CD4-positive, alpha-beta T cell treated with Interleukin-17A for 1 hour (primary cell): Measurements from ENCODE around the gene DNAJC1.

ENCODE experiments used
- DNase-seq: peaks from one replicate; pipeline ENCODE4 v3.0.0-alpha.2; 2020

The DNAJC1 gene

DNA sequence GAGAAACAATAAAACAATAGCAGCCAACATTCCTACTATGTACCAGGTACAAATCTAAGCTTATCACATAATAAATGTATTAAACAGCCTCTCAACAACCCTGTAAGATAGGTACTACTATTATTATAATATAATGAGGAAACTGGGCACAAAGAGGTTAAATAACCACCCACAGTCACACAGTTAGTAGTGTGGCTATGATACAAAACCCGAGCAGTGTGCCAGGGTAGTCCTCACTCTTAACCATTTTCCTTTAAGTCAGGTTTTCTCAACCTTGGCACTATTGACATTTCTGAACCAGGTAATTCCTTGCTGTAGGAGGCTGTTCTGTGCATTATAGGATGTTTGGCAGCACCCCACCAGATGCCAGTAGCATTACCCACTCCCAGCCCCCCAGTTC is 48.8 kb downstream of the DNAJC1 start:
- no peak for DNase-seq

DNA sequence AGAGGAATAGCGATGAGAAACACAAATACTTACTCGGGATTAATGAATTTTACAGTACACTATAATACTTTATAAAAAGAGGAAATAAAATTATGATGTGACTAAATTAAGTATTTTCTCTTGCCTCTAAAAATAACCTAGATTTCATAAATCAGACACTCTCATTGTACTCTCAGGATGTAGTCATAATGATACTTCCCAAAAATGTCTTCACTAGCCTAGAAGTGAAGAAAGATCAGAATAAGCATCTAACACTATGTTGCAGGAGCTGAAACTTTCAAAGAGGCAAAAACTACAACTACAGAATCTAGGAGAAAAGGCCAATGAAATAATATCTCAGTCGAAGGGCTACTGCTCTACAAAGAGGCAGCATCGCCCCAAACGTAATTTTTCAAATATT is 49.4 kb downstream of the DNAJC1 start:
- DNase-seq: no peak

DNA sequence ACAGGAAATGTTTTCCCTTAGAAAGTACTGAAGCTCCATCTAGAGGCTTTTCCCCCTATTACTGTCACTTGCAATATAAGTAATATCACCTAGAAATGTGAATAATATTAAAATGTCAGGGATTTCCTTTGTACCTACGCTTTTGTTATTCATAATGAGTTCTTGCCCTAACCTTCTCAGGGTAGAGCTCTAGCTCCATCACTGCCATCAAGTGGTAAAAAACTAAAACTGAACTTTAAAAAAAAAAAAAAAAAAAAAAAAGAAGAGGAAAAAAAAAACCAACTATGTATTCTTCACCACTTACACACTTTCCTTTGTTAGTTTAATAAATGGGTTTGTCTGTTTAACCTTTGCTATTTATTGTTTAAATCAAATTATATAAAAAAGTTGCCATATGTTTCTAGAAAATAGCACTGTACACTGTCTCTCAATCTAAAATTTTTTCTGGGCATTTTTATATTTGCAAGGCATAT is 49.9 kb downstream of the DNAJC1 start:
- DNase-seq: peak; percentile 42

DNA sequence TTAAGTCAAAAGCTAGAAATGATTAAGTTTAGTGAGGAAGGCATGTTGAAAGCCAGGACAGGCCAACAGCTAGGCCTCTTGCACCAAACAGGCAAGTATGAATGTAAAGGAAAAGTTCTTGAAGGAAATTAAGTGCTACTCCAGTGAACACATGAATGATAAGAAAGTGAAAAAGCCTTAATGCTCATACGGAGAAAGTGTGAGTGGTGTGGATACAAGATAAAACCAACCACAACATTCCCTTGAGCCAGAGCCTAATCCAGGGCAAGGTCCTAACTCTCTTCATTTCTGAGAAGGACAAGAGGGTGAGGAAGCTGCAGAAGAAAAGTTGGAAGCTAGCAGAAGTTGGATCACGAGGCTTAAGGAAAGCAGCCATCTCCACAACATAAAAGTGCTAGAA is 53.0 kb downstream of the DNAJC1 start:
- DNase-seq: no peak

DNA sequence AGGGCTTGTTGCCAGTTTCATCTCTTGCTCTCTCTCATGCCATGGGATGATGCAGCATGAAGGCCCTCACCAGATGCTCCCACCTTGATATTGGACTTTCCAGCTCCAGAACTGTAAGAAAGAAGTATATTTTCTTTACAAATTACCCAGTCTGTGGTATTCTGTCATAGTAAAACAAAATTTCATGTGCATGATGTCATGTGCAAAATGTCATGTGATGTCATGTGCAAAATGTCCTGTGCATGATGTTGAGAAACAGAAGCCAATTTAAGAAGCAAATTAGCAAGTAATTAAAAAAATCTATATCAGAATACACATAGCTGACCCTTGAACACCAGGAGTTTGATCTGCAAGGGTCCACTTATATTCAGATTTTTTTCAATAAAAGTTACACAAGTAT is 56.6 kb downstream of the DNAJC1 start:
- no peak for DNase-seq

DNA sequence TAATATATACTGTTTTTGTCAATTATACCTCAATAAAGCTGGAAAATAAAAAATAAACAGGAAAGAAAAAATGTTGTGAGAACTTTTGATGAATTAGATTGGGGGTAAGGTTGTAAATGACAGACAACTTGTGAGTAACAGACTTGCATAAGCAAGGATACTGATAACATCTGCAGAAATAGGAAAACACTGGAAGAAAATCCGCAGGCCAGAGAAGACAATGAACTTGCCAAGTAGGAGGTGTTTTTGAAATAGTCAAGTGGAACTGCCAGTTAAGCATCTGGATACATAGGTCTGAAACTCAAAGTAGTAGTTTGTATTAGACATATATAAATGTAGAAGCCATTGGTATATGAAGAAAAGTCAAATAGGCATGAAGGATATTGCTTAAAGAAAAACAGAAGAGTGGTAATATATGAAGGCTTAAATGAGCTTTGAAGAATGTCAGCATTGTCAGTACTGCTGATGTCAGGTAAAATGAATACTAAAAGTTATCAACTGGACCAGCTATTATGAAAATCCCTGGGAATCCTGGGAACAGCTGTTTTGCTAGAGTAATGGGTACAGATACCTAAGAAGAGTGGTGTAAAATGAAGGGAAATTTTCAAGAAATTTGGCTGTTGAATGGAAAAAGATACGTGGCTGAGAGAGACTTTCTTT is 58.7 kb downstream of the DNAJC1 start:
- DNase-seq: no peak

DNA sequence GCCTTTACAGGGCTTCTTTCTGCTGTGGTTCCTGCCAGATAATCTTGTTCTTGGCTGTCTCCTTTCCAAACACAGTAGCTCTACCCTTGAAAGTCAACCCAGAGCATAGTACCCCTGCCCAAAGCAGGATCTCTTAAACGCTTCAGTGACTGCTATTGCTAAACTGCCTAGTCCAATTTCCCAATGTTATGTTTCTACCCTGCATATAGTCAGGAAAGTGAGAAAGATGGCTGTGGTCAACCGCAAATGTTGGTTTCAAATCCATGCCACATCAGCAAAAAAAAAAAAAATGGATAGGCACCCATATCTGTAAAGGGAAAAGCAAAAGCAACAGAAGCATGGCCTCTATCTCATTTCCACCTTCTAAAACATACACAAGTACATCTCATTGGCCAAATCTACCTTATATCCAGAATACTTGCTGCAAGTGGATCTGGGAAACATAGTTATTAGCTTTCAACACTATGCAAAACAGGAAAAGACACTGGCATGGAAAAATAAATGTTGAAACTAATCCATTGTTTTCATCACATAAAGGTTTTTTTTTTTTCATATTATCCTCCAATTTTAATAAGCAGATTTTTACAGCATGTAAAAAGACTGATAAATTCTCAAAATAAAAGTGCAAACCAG is 59.8 kb downstream of the DNAJC1 start:
- DNase-seq: no peak

DNA sequence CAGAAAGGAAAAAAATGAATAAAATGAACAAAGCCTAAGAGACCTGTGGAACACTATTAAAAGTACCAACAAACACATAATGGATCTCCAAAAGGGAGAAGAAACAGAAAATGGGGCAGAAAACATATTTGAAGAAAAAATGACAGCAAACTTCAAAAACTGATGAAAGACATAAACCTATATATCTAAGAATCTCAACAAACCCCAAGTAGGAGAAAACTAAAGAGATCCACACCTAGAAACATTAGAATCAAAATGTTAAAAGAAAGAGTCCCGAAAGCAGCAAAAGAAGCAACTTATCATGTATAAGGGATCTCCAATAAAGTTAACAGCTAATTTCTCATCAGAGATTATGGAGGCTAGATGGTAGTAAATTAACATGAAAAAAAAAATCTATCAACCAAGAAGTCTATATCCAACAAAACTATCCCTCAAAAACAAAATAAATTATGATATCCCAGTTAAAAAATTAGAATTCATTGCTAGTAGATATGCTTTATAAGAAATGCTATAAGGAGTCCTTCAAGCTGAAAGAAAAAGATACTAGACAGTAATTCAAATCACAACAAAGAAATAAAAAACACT is 68.0 kb downstream of the DNAJC1 start:
- no peak for DNase-seq

DNA sequence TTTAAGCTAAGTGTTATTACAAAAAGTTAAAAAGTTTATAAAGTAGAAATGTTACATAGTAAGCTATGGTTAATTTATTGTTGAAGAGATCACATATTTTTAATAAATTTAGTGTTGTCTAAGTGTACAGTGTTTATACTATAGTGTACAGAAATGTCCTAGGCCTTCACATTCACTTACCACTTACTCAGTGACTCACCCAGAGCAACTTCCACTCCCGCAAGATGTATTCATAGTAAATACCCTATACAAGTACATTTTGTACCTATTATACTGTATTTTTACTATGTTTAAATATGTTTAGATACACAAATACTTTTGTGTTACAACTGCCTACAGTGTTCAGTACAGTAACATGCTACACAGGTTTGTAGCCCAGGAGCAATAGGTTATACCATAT is 69.2 kb downstream of the DNAJC1 start:
- DNase-seq: no peak

DNA sequence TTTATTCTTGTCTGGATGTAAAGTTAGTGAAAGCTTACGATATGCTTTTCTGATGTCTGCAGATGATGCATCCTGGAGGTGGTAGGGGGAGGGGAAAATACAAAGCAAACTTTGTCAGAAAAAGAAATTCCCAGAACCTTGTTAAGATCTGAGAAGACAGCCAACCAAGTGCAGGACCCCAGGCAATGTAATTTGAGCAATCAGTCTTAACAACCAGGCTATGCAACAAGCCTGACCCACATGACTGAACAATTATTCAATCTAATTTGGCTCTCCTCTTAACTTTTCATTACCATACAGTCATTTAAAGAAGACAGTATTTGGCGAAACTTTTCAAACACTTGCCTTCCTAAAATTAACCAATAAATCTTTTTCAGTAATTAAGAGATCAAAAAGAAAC is 74.5 kb downstream of the DNAJC1 start:
- DNase-seq: no peak

DNA sequence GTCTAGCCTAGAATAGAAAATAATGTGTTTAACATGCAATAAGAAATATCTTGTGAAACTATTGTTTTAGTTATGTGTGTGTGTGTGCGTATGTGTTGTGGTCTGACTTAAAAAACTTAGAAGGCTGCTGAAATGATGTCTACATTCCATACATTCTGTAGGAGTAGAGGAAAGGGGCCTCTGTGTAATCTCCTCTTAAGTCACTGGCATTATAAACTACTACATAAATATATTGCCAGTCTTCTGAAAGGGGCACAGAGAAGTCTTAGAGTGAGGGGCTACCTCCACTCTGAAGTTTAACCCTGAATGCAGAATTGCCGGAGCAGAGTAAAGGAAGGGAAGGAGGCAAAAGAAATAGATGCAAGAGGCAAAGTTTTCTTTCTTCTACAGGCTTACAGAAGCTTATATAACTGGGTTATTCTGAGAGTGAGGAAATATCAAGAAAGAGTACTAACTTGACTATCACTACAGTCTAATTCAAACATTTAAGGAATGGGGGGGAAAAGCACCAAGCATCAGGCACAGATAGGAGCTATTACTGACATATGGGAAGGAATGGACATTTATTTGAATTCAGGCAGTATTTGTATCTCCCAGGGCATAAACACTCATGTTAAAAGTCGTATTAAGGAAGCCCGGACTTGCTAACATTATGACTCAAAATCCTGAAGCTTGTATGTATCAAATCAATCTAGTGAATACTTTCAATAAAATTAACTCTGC is 75.7 kb downstream of the DNAJC1 start:
- DNase-seq: no peak

DNA sequence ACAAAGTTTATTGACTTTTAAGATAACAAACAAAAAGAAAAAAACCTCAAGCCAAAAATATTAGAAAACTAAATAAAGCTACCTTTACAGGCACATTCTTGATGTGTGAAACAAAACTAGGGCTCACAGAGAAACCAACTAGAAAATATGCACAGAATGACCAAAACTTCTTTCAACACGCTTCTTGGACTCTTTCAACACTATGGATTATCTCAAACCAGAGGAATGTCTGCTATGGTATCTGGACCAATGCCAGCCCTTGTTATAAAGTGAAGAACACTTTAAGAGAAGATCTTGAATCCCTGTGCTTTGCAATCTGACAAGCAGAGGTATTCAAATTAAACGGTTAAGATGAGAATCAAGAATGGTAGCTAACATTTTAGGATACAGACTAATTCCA is 76.6 kb downstream of the DNAJC1 start:
- no peak for DNase-seq

DNA sequence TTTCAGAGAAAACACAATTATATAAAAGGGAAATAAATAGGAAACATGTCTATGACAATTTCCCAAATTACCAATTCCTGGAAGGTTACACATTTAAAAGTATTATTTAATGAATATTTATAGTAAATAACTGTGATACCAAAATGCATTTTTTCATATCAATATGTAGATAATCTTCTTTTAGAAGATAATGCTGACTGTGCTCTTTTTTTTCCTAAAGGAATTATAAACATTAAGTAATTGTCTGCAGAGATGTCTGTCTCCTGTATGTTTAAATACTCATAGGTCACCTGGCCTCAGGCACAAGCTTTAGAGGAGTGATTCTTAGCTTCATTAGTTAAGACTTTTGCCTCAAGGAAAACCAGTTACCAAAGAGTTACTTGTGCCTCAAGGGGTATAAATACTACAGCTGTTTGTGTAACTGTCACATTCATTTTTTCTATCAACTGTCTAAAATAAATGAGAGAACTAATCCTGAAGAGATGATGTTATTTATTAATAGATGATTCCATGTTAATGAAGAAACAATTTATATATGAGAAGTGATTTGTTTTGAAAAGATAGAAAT is 77.1 kb downstream of the DNAJC1 start:
- DNase-seq: no peak

DNA sequence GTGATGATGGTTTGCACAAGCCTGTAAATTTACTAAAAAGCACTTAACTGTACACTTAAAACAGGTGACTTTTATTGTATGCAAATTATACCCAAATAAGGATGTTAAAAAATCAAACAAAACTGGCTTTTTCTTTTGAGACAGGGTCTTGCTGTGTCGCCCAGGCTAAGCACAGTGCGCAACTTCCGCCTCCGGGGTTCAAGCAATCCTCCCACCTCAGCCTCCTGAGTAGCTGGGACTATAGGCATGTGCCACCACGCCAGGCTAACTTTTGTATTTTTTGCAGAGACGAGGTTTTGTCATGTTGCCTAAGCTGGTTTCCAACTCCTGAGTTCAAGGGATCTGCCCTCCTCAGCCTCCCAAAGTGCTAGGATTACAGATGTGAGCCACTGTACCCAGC is 77.7 kb downstream of the DNAJC1 start:
- no peak for DNase-seq

DNA sequence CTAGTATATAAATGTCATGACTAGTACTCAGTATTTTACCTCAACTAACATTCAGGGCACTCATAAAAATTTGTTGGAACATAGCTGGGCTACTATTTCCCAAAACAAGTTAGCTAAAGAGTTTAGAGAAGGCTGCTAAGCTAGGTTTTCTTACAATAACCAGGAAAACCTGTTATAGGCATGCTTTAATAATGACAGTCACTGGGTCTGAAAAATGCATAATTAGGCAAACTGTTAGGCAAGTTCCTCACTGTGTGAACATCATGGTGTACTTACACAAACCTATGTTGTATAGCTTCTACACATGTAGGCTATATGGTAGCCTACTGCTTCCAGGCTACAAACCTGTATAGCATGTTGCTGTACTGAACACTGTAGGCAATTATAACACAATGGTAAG is 79.0 kb downstream of the DNAJC1 start:
- DNase-seq: no peak

DNA sequence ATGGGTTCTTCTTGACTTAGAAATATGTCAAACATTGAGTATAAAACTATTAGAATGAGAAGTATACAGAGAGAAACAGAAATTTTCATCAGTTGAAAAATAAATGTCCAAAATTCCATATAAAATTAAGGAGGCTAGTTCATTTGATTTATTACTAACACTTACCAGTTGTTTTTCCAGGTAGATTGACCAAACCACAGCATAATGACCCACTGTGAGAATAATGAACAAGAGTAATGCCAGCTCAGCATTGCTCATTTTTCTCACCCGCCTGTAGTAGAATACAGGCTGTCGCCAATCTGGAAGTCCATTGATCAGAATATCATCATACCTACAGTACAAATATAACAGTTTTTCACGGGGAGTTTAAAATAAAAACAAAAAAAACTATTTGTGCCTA is 82.9 kb downstream of the DNAJC1 start:
- DNase-seq: no peak

DNA sequence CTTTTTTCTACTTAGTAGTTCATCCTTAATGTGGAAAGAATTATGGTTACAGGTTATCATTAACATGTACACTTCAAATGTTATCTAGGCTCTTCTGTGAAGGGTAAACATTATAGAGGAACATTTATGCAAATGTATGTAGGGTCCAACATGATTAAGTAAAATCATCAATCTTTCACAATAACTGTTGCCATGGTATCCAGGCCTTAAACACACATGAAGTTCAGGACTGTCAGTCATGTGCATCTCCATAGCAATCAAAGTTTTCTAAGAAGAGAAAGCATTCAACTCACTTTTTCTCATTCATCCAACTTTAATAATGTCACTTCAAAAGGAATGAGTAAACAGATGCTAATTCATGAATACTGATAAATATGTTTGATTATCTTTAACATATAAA is 83.6 kb downstream of the DNAJC1 start:
- no peak for DNase-seq

DNA sequence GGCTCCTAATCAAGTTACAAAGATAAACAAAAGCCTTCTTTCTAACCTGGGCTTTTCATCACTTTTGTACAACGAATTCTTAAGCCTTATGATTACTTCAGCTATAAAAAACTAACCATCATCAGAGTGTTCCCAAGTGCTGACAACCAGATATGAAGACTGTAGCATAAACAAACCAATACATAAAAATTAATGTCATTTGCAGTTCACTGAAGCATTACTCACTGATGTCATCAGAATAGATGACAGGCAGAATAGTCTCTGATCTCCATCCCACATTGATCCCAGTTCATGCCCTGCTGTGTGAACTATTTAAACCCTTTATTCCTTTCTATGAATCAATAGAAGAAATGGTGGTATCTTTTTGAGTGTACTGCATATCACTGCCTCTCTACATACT is 84.4 kb downstream of the DNAJC1 start:
- DNase-seq: no peak

DNA sequence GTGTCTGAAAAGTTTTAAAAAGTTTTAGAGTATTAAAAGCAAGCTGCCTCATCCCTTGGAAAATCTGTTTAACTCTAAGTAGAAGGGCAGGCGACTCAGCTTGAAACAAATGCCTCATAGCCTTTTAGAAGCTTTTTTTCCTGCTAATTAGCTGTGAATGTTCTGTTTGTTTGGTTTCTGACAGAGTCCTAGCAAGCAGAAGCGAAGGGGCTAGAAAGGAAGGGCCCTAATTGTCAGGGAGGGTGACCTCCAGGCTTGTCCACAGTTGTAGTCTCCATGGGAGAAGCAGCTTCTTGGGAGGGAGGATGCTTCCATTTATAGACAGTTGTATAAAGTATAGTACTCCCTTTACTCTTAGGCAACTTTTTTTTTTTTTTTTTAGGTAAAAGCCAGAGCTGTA is 90.9 kb downstream of the DNAJC1 start:
- DNase-seq: no peak

DNA sequence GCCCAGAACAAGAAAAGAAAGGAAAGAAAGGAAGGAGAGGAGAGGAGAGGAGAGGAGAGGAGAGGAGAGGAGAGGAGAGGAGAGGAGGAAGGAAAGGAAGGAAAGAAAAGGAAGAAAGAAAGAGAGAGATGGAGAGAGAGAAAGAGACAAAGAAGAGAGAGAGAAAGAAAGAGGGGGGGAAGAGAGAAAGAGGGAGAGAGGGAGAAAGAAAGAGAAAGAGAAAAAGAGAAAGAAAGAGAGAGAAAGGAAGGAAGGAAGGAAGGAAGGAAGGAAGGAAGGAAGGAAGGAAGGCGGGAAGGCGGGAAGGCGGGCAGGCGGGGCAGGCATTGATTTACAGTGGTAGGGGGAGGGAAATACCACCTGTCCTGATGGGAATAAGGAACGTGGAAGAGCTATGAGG is 92.7 kb downstream of the DNAJC1 start:
- DNase-seq: no peak

DNA sequence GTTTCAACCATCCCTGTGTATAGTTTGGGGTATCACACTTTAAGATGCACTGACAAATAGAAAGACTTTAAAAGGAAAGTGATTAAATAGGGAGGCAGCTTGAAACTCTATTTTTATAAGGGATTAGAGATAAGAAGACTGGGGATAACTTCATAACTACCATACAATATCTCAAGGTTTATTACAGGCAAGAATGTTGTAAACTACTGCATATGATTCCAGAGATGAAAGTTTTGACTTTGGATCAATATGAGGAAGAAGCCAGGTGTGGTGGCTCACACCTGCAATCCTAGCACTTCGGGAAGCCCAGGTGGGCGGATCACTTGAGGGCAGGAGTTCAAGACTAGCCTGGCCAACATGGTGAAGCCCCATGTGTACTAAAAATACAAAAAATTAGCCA is 96.1 kb downstream of the DNAJC1 start:
- DNase-seq: no peak

DNA sequence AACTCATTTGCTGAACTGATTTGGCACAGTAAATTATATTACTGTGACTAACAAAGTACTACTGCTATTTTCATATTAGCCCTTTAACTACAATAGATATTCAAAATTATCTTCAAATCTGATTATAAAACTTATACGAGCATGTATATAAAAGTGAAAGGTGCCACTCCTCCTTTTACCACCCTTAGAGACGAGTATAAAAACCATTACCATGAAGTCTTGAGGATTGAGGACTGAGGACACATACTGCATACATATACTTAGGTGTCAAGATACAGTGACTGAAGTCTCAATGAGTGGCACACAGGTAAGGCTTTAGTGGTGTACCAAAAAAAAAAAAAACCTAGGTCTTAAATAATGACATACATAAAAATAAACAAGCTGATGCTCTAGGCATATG is 98.6 kb downstream of the DNAJC1 start:
- no peak for DNase-seq

DNA sequence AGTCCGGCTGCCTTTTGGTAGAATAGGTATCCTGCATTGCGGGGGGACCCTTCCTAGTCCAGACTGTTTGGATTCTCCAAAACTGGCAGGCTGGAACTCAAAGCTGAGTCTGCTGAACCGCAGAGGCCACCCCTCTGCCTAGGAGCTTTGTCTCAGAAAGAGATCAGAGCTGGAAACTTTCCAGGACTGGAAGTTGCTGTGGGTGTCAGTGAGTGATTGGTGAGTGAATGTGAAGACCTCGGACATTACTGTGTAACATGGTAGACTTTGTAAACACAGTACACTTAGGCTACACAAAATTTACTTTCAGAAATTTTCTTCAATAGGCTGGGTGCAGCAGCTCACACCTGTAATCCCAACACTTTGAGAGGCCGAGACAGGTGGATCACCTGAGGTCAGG is 103.8 kb downstream of the DNAJC1 start:
- DNase-seq: no peak

DNA sequence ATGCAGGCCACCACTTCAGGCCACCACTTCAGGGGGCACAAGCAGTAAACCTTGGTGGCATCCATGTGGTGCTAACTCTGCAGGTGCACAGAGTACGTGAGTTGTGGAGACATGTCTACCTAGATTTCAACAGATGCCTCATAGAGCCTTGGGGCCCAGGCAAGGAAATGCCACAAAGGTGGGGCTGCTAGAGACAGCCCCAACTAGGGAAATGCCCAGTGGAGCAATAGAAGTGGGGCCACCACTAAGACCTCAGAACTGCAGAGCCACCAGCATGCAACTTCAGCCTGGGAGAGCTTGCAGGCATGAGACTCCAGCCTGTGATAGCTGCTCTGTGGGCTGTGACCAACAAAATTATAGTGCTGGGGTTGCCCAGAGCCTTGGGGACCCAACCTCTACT is 107.6 kb downstream of the DNAJC1 start:
- DNase-seq: no peak
